C4-2B (cell line): ENCODE measurements around the gene OLFM2.

ENCODE experiments used
- ZFX ChIP-seq: fragments of 450-650 bp; IDR thresholded peaks from 2 replicates; pipeline ENCODE4 v1.6.1; 2017
- TF ChIP-seq, protein P1 (sequence below): fragments of 450-650 bp; conservative IDR thresholded peaks from 2 replicates; pipeline ENCODE4 v1.5.1; 2017; ENCODE audit warnings: mild to moderate bottlenecking

DNA sequence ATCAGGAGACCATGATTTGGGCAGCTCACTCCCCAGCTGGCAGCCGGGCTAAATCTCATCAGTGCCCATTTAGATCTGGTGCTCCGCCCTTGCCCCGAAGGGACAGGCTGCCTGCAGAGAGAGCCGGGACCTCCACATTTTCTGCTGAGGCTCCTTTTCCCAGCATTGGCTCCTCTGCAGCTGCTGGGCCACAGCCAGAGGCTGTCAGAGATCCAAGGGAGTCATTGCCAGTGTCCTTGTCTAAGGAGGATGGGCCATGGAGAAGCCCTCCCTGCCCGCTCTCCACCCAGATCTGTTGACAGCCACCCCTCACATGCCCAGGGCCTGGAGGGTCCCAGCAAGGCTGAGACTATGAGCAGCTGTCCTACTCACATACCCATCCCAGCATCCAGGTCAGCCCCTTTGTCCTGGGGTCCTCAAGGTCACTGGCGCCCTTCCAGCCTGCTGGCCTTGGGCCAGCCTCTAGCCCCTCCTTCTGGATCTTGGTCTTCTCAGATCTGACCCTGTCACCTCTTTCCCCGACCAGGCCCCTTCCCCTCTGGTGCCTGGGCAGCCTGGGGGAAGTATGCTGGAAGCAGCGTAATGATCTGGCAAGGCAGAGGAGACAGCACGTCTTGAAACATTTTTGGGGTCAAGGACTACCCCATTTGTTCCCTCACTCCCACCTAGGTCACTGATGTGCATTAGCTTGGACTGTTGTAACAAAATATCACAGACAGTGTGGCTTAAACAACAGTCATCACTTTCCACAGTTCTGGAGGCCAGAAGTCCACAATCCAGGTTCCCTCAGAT is 93.3 kb downstream of the OLFM2 start:
- TF ChIP-seq, protein P1, sequence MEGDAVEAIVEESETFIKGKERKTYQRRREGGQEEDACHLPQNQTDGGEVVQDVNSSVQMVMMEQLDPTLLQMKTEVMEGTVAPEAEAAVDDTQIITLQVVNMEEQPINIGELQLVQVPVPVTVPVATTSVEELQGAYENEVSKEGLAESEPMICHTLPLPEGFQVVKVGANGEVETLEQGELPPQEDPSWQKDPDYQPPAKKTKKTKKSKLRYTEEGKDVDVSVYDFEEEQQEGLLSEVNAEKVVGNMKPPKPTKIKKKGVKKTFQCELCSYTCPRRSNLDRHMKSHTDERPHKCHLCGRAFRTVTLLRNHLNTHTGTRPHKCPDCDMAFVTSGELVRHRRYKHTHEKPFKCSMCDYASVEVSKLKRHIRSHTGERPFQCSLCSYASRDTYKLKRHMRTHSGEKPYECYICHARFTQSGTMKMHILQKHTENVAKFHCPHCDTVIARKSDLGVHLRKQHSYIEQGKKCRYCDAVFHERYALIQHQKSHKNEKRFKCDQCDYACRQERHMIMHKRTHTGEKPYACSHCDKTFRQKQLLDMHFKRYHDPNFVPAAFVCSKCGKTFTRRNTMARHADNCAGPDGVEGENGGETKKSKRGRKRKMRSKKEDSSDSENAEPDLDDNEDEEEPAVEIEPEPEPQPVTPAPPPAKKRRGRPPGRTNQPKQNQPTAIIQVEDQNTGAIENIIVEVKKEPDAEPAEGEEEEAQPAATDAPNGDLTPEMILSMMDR, result no peak
- no peak for TF ChIP-seq ZFX
